Cerebellar nuclear complex (tissue), 1 donor: ENCODE results near the gene ZNF200.
"Not testable (repeated sequence)": the region's sequence is repeated elsewhere in the genome, so short reads cannot be mapped to it uniquely, and the experiment has no call there.

Experiments used
- DNase-seq, 2 experiments: peaks; one replicate each; lab custom pipeline; 2025; lab: John Stamatoyannopoulos, UW

The ZNF200 gene

GRCh38 chr16:3252967-3253366, 18.0 kb upstream of the ZNF200 start:
- no peak for DNase-seq

GRCh38 chr16:3249451-3249850, 14.5 kb upstream of the ZNF200 start:
- no peak for DNase-seq

- DNase-seq, result no peak
Observed at GRCh38 chr16:3249020-3249419, 14.1 kb upstream of the ZNF200 start.

- no peak for DNase-seq
Observed at GRCh38 chr16:3248596-3248995, 13.6 kb upstream of the ZNF200 start.

- DNase-seq, result no peak
Observed at GRCh38 chr16:3246876-3247275, 11.9 kb upstream of the ZNF200 start.

GRCh38 chr16:3246002-3246401, 11.0 kb upstream of the ZNF200 start:
- no peak for DNase-seq

- DNase-seq, result no peak
Observed at GRCh38 chr16:3243882-3244281, 8.9 kb upstream of the ZNF200 start.

GRCh38 chr16:3242709-3243108, 7.8 kb upstream of the ZNF200 start:
- DNase-seq, result no peak

- DNase-seq, result no peak
Observed at GRCh38 chr16:3241761-3242160, 6.8 kb upstream of the ZNF200 start.

GRCh38 chr16:3235856-3236669, 1.1 kb upstream of the ZNF200 start:
- no peak for DNase-seq

GRCh38 chr16:3234543-3234856, 458 bp downstream of the ZNF200 start:
- DNase-seq, result no peak

GRCh38 chr16:3223913-3224515, 10.9 kb downstream of the ZNF200 start:
- DNase-seq, result no peak

- DNase-seq, result no peak
Observed at GRCh38 chr16:3220839-3221238, 14.1 kb downstream of the ZNF200 start.

GRCh38 chr16:3216263-3216640, 18.7 kb downstream of the ZNF200 start:
- no peak for DNase-seq

- DNase-seq, result no peak
Observed at GRCh38 chr16:3215601-3216262, 19.2 kb downstream of the ZNF200 start.

GRCh38 chr16:3214904-3215600, 19.9 kb downstream of the ZNF200 start:
- DNase-seq, result no peak

GRCh38 chr16:3212567-3212966, 22.4 kb downstream of the ZNF200 start:
- DNase-seq, result no peak

- DNase-seq, result no peak
Observed at GRCh38 chr16:3212006-3212405, 23.0 kb downstream of the ZNF200 start.

GRCh38 chr16:3207086-3207953, 27.6 kb downstream of the ZNF200 start:
- no peak for DNase-seq

GRCh38 chr16:3205939-3206338, 29.0 kb downstream of the ZNF200 start:
- DNase-seq, result not testable (repeated sequence)

GRCh38 chr16:3202903-3203539, 31.9 kb downstream of the ZNF200 start:
- DNase-seq, result no peak
